NAMALWA (cell line): Measurements from ENCODE around the gene CSRP1.
"Not testable (repeated sequence)": the region's sequence is repeated elsewhere in the genome, so short reads cannot be mapped to it uniquely, and the experiment has no call there.

Experiments used
- DNase-seq: peaks from one replicate; pipeline ENCODE4 v3.0.0-alpha.2; 2015; ENCODE audit warnings: low spot score

CSRP1 gene

DNA sequence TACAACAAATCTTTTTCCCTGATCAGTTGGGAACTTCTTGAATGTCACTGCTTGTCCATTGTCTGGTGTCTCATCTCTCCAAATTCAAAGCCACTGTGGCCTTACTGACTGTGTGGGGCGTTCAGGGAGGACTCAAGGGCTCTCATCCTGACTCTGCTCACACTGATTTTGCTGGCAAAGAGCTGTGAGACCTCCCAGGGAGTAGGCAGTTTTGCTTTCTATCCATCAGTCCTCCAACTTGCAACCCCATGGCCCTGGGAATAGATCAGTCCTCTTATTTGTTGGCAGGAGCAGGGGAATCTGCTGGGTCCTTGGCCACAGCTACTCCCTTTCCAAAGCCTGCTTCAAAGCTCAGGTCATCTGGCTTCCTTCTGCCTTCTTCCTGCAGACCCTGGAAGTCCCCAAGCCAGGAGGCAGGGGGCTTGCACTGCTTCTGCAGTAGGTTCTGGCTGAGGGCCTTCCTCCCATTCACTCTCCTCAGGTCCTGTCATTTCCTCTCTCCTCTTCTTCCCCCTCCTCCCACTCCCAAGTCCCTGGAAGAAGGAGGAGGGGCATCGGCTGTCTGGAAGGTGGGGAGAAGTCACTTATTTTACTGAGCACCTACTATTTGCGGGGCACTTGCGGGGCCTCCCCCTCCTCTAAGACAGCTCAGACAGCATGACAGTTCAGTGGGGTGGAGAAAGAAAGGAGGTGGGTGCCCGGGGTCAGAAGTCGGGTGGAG, 31.1 kb upstream of the CSRP1 start:
- no peak for DNase-seq

DNA sequence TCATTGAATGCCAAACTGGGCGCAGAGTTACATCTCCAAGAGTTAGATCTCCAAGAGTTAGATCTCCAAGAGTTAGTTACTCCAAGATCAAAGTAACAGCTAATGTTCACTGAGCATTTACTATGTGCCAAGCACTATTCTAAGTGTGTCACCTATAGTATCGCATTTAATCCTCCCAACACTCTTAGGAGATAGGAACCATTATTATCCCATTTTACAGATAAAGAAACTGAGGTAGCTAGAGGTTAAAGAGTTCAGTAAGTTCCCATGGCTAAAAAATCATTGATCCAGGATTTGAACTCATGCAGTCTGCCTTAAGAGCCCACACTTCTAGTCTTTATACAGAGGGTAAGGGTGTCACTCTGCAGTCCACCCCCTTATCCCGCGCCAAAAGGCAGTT, 30.5 kb upstream of the CSRP1 start:
- no peak for DNase-seq

DNA sequence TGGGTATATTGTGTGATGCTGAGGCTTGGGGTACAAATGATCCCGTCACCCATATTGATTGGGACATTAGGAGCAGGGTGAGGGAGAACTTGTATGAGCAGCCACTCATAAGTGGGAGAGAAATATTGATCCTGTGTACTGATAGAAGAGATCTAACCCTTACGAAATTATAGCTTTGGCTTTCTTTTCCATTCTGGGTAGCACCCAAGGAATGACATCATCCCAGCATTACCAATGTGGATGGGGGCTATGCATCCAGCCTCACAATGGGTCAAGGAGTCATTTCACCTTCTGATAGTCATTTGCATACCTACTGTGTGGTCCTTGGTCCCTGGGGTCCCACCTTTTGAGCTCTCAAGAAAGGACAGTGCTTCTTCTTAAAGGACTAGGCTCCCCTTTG, 30.1 kb upstream of the CSRP1 start:
- no peak for DNase-seq

DNA sequence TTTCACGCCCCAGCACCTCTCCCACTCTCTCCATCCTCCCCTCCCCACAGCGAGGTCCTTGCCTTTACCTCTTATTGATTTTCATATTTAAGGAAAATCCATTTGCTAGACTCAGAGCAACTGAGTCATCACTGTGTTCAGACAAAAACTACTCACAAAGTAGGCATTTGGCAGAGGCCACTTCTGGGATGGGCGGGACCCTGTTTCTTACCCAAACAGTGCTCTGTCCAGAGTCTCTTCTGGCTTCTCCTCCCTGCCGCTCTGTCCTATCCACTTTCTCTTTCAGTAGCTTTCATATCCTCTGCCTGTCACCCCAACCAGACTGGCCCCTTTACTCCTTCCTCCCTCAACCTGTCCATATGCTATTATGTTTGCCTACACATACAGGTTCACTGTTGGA, 29.6 kb upstream of the CSRP1 start:
- DNase-seq, result no peak

DNA sequence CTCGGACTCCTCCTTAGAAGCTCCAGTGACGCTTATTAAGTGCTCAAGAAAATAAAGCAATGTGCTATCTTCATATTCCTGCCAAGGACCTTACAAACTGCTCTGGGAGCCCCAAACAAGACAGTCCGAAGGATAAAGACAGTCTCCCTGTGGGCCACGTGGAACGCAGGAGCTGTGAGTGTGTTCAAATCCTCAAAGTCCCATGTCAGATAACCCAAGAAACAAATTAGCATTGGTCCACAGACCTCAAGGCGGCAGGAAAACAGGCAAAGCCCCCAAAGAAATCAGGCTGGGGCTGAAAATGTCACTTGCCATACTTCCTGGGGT, 29.0 kb upstream of the CSRP1 start:
- no peak for DNase-seq

DNA sequence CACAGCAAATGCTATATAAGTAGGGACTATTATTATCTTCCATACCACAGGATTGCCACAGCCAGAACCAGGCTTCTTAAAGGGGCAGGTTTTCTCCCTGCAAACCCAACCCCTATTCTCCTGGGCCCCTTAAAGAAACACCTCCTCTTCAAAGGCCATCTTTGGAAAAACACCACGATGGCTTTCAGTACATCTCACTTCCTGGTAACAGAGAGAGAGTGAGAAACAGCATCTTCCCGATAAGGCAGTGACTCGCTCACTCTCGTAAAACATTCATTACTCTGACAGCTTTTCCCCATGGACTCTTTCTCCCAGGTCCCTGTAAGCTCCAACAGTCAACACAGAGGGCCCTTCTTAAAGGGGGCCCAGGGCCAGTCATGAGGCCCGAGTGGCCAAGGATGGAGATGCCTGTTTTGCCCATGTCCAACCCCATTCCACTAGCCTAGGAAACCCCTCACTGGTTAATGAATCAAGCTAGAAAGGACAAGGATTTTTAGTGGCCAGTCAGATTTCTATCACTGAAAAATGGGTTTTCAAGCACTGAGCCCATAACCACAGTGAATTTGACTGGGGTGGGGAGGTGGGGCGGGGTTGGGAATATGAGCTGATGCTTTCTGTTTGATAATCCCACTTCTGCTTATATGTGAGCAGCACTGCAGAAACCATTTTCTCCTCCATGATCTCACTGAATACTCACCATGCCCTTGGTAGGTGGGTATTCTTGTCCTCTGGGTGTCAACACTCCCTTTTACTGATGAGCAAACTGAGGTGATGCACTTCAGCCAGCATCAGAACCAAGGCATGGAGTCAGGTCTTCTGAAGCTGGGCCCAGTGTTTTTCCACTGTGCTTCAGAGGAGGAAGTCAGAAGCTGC, 28.4 kb upstream of the CSRP1 start:
- DNase-seq, result no peak

DNA sequence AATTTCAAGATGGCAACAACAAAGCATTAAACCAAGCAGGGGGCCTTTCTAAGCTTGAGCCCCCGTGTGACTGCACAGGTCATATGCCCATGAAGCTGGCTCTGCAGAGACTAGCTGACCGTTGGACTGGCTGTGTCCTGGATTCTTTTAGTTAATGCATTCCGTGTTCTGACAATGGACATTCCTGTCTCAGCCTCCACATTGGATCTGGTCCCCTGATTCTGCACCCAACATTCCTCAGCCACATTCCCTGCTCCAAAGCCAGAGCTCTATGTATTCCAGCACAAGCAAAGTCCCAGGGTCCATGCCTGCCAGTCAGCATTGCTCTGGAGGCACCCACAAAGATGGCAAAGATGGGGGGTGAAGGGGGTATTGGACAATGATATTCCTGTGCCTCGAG, 26.9 kb upstream of the CSRP1 start:
- no peak for DNase-seq

DNA sequence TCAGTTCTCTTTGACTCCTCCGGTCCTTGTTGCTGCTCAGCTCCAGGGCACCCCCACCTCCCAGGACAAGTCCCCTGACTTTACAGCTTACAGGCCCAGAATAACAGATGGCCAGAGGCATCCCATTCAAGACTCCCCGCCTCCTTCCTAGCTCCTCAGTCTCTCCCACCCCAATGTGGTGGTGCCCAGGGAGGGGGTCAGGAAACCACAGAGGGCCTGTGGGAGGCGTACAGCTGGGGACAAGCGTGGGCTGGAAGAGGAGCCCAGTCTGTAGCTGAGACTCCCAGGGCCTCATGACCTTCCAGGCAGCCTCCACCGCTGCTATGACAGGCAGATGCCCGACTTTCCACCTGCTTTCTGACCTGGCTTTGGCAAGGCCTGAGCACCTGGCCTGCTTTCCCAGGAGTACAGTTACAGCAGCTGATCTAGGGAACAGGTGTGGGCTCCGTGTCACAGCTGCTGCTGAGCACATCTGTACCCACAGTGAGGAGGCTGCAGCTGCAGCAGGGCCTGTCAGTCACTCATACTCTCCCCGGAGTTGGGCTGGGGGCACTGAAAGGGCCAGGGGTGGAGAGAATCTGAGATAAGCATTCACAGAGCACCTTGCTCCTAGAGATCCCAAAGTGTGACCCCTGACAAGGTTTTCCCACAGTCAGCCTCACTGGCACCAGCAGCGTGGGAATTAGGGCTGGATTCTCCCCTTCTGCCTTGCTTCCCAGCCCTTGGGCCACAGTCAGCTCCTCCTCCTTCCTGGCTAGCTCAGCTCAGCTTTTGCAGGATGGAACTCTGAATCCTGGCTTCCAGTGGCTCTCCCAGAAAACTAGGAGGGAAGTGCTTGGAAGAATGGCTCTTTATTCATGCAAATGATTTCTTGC, 24.9 kb upstream of the CSRP1 start:
- DNase-seq, result peak; percentile 52

DNA sequence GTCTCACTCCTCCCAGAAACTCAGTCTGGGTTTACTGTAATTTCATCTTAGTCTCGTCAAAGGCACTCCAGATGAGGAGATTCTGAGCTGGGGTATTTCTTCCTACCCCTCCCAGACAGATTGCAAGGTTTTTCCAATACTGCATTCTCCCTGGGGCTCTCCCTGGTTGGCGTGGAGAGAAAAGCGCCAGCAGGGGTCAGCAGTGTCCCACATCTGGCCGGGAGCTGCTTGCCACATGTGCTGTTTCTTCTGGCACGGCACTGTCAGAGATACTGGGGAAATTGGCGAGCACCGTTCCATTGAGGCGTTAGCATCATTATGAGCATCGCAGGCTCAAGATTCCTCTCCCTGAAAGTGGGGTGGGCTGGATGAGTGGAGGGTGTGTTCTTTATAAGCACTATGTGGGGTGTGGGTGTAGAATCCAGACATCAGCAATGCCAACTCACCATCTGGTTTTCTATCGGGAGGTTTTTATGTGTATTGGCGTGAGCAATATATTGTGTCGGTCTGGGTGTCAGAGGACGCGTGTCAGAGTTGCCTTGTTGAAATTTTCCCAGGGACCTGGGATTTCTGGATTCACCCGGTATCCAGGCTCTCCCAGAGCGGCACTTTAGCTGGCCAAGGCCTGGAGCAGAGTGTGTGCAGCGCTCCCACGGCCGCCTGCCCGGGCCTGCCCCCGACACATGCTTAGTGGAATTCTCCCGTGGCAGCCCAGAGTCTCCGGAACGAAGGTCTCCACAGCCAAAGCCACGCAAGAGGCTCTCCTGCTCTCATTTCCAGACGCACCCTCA, 24.0 kb upstream of the CSRP1 start:
- DNase-seq, result peak; percentile 55

DNA sequence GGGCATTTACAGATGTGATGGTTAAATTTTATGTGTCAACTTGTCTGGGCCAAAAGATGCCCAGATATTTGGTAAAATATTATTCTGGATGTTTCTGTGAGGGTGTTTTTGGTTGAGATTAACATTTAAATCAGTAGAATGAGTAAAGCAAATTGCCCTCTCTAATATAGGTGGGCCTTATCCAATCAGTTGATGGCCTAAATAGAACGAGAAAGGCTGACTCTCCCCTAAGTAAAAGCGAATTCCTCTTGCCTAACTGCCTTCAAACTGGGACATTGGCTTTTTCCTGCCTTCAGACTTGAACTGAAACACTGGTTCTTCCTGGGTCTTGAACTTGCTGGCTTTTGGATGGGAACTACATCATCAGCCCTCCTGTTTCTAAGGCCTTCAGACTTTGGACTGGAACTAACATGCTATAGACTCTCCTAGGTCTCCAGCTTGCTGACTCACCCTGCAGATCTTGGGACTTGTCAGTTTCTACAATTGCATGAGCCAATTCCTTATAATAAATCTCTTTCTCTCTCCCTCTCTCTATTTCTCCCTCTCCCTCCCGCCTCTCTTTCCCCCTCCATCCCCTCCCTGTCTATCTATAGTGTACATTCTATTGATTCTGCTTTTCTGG, 21.8 kb upstream of the CSRP1 start:
- DNase-seq, result no peak

DNA sequence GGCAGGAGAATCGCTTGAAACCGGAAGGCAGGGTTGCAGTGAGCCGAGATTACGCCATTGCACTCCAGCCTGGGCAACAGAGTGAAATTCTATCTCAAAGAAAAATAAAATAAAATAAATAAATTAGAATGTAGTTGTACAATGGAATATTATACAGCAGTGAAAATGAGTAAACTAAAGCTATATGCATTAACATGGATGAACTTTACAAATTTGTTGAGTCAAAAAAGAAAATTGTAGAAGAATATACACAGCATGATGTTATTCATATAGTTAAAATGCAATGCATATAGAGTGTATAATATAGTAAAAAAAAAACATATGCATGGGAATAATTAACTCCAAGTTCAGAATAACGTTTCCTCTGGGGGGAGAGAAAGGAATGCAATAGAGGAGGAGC, 21.0 kb upstream of the CSRP1 start:
- no peak for DNase-seq

DNA sequence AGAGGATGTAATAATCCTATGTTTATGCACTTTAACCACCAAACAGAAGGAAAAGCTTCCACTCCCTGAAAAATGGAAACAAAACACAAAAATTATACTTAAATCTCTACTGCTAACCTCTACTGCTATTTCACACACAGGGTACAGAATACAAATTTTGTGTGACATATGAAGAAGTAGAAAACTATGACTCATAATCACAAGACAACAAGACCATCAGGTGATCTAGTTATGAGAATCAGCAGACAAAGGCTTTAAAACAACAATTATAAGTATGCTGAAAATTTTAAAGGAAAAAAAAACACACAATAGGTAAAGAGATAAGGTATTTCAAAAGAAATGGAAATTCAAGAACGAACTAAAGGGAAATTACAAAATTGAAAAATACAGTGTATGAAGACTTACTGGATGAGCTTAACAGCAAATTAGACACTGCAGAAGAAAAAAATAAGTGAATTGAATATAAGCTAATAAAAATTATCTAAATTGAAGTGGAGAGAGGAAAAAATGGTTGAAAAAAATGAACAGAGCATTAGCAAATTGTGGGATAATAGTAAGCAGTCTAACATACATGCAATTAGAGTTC, 18.4 kb upstream of the CSRP1 start:
- no peak for DNase-seq

DNA sequence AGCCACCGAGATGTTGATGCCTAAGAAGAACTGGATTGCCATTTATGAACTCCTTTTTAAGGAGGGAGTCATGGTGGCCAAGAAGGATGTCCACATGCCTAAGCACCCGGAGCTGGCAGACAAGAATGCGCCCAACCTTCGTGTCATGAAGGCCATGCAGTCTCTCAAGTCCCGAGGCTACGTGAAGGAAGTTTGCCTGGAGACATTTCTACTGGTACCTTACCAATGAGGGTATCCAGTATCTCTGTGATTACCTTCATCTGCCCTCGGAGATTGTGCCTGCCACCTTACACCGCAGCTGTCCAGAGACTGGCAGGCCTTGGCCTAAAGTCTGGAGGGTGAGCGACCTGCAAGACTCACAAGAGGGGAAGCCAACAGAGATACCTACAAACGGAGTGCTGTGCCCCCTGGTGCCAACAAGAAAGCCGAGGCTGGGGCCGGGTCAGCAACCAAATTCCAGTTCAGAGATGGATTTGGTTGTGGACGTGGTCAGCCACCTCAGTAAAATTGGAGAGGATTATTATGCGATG, 13.2 kb upstream of the CSRP1 start:
- DNase-seq, result not testable (repeated sequence)

DNA sequence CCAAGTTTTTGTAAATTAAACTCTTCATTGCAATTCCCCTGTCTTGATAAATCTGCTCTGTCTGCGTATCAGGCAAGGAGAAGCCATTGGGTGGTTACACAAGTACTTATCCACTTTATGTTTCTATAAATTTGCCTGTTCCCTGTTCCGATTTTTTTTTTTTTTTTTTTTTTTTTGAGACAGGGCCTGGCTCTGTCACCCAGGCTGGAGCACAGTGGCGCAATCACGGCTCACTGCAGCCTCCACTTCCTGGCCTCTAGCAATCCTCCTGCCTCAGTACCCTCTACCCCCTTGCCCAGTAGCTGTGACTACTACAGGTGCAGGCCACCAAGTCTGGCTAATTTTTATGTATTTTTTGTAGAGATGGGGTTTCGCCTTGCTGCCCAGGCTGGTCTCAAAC, 11.1 kb upstream of the CSRP1 start:
- no peak for DNase-seq

DNA sequence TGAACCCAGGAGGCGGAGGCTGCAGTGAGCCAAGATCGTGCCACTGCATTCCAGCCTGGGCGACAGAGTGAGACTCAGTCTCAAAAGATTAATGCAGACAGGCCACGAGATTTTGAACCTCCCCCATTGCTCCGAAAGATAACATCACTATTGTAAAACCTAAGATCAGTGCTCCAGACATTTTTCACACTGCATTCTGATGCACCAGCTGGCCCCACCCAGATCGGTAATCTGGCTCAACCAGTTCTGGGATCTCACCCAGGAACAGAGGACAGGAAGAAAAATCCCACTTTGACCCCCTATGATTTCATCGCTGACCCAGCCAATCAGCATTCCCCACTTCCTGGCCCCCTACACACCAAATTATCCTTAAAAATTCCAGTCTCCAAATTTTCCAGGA, 10.7 kb upstream of the CSRP1 start:
- DNase-seq, result no peak

DNA sequence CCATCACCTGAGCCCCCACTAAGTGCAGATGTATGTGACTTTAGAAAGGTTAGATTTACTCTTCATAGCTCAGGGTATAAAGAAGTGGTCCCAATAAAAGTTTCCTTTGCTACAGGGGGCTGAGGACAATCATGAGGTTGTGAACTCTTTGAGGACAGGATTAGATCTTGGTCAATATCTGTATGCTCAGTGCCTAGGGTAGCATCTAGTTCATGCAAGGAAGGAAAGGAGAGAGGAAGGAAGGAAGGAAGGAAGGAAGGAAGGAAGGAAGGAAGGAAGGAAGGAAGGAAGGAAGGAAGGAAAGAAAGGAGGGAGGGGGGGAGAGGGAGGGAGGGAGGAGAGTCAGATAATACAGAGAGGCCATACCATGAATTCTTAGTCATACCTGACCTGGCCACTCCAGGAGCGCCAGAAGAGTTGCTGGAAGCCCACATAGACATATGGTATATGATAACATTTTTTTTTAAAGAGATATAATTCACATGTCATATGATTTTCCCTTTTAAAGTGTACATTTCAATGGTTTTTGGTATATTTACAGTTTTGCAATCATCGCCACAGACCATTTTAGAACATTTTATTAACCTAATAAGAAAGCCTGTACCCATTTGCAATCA, 9.7 kb upstream of the CSRP1 start:
- DNase-seq, result no peak

DNA sequence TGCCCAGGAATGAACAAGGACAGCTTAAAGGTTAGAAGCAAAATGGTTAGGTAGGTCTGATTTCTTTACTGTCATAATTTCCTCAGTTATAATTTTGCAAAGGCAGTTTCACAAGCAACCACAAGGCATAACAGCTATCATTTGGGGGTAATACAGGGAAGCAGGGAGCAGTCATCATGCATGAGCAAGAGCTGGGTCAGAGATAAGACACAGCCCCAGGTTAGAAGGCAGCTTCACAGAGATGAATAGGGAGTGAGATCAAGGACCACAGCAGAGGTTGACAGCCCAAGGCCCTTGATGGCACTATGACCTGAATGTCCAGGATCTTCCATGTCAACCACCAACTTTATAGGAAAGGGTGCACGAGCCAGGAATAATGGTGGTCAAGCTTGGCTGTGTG, 9.0 kb upstream of the CSRP1 start:
- DNase-seq, result no peak

DNA sequence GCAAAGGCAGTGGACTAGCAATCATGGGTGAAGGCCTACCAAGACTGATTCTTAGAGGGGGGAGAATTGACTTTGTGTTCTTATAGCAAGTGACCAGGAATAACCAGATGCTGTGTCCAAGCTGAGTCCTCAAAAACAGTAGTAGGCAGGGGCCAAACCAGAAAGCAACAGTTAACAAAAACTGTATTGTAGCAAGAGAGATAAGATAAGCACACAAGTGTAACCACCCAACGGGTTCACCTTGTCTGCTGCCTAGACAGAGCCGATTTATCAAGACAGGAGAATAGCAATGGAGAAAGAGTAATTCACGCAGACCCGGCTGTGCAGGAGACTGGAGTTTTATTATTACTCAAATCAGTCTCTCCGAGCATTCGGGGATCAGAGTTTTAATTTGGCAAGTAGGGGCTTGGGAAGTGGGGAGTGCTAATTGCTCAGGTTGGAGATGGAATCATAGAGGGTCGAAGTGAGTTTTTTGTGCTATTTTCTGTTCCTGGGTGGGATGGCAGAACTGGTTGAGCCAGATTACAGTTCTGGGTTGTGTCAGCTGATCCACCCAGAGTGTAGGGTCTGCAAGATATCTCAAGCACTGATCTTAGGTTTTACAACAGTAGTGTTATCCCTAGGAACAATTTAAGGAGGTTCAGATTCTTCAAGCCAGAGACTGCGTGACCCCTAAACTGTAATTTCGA, 8.3 kb upstream of the CSRP1 start:
- DNase-seq, result no peak

DNA sequence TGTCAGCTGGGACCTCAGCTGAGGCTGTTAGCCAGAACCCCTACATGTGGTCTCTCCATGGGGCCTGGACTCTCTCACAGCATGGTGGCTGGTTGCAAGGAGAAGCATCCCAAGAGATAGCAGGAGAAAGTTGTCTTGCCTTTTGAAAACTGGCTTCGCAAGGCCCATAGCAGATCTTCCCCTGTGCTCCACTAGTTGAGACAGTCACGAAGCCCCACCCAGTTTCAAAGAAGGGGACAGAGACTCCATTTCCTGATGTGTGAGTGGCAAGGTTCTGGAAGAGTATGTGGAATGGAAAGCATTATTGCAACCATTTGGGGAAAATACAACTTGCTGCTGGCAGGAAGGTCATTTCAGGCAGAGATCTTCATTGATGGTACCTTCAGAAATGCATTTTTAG, 7.5 kb upstream of the CSRP1 start:
- no peak for DNase-seq
